CD1c-positive myeloid dendritic cell (primary cell): ENCODE data around the gene ZNF229.
"Not testable (repeated sequence)": the region's sequence is repeated elsewhere in the genome, so short reads cannot be mapped to it uniquely, and the experiment has no call there.

Source experiments
- DNase-seq: peaks from one replicate; pipeline ENCODE4 v3.0.0-alpha.2; 2016; ENCODE audit errors: extremely low spot score

Gene ZNF229

GRCh38 chr19:44447916-44448674 lies at the start of gene ZNF229:
TSS of gene ZNF229 (minus strand) at chr19:44448472. CDS start at chr19:44442847, 5,625 bp downstream.
- DNase-seq, result peak; percentile 72

GRCh38 chr19:44496711-44497110 lies 48.4 kb upstream of the ZNF229 start:
- DNase-seq, result no peak

GRCh38 chr19:44476559-44477408 lies 28.5 kb upstream of the ZNF229 start:
- DNase-seq, result peak; percentile 11

GRCh38 chr19:44468730-44469129 lies 20.5 kb upstream of the ZNF229 start:
- not testable (repeated sequence) for DNase-seq

DNA sequence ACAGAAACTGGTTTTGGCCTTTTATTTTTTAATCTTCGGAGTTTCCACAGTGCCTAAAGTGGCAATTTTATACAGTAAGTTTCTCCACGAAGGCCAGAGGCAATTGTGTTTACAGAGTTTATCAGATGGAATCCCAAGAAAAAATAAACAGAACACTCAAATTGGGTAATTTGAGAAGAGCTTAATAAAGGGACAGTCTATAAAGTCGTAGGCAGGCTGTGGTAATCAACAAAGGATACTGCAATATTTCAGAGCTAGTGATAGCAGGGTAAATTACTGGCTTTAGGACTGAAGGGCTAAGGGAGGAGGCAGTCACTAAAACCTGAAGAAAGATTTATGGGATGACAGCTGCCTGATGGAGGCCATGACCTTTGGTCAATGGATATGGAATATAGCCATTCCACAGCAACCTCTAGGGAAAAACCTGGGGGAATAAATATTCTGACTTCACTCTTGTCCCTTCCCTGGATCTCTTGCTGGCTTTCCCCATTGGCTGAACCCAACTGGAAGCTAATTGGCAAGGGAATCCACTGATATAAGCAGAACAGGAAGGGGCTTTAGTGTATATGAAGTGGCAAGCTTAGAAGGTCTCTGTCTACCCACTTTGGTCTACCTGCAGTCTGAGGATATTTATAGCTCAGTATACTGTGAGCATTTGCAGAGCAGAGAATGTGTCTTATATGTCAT lies 14.5 kb upstream of the ZNF229 start:
- not testable (repeated sequence) for DNase-seq

DNA sequence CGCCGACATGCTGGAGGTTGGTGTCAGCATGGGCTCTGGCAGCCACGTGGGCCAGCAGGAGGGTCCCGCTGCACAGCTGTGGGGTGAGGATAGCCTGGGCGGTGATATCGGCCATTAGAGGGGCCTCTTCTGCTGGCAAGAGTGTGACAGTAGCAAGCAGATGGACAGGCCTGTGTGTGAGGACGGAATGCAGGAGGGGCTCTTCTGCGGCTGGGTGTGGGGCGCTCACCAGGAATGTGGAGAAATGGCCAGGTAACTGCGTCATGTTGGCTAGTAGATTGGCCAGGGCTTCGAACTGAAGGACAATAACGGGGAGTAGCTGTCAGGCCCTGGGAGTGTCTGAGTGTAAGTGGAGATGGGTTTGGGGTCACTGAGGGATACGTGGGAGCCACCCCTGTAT lies 7.7 kb upstream of the ZNF229 start:
- not testable (repeated sequence) for DNase-seq

GRCh38 chr19:44455100-44455499 lies 6.8 kb upstream of the ZNF229 start:
- no peak for DNase-seq

DNA sequence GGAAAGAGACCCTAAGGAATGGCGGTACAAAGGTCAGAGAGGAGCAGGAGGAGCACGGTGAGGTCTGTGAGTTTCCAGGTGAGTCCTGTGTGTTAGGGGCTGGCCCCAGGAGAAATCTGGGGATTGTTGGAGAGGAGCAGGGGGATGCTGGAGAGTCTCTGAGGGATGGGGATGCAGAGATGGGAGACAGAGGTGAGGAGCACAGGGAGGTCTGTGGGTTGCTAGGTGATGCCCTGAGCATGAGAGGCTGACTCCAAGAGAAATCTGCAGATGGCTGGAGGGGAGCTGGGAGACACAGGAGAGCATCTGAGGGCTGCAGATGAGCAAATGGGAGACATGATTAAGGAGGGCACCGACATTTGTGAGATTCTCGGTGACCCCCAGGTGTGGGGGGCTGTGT lies 4.1 kb upstream of the ZNF229 start:
- no peak for DNase-seq

DNA sequence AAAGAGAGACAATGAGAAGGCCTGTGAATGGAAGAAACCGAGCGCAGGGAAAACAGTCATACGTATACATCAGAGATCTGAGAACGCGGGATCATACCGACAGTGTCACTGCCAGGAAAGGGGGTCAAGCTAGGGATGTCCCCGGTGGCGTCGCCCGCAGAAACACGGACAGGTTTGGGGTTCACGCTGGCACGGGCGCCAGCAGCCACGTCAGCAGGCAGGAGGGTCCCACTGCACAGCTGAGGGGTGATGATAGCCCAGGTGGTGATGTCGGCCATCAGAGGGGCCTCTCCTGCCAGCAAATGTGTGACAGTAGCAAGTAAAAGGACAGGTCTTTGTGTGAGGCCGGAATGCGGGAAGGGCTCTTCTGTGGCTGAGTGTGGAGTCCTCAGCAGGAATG lies 3.4 kb upstream of the ZNF229 start:
- DNase-seq, result no peak

GRCh38 chr19:44438441-44438840 lies 9.8 kb downstream of the ZNF229 start:
- no peak for DNase-seq

DNA sequence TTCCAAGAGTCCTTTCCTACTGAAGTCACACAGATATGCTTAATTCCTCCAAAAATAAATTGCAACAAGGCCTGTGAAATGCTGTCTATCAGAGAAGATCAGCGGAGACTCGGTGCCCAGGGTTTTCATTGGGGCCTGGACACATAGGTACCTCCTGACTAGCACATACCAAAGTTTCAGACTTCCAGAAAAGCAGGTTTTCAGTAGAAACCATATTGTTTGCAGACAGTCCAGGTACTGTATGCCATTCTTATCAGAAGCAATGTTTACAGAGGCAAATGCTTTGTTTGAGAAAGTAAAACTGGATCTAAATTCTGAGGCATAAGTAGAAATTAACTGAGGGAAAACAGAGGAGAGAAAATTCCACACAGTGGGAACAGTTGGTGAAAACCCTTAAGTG lies 12.8 kb downstream of the ZNF229 start:
- DNase-seq, result no peak

GRCh38 chr19:44430956-44431355 lies 17.3 kb downstream of the ZNF229 start:
- DNase-seq, result no peak

GRCh38 chr19:44415553-44415952 lies 32.7 kb downstream of the ZNF229 start:
- not testable (repeated sequence) for DNase-seq

DNA sequence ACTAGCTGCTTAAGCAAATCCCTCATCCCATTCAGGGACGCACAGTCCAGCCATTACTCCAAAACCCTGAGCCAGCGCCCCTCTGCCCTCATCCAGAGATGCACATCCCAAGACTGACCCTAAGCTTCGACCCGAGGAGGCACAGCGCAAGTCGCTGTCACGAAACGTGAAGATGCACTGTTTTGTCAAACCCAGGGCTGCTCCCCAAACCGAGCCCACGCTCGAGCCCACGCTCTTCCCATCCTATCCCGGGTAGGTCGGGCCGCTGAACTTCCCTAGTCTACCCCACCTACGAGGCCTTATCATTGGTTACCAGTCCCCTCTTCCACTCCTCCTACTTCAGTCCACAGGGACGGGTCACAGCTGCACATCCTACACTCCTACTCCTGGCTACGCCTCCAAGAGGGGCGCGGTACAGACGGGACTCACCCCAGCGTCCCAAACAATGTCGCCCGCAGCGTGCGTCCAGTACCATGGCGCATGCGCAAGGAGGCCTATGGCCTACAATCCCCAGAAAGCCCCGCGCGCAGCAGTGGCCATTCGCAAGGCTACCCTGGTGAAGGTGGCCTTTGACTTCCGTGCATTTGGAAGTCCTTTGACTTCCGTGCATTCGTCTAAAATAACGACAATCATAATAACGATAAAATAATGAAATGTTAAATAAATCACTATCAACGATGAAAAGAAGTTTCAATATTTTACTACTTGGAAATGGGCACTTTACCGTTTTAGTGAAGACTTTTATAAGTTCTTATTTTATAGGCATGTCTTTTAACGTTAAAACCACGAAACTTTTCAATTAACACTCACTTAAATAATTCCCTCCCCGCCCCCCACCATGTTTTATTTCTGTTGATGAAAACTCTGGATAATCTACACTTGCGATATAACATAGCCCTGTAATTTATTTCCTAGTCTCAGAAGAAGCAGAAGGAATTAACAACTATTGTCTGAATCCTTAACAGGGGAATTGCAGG lies 46.8 kb downstream of the ZNF229 start, which contains the start of gene ZNF285:
ZNF285 (minus strand) TSS at position 470 of the 977 bp plus-strand sequence. CDS start 4,395 bp downstream, outside the sequence.
- DNase-seq, result peak; percentile 95

DNA sequence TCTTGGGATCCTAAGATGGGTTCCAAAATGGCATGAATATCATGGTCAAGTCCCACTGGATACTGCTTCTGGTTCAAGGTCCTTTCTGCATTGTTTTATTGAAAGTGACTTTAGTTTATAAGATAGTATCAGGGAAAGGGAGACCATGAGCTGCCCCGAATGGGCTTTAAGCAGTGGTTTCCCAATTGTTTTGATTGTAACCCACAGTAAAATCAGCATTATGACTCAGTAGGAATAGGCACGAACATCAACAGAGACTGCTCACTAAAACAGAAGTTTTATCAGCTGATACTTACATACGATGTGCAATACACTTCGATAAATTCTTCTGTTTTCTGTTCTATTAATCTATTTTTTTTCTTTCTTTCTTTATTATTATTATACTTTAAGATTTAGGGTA lies 59.0 kb downstream of the ZNF229 start:
- not testable (repeated sequence) for DNase-seq
